OCI-LY1 (cell line): ENCODE data around the gene ADAR.
"Not testable (repeated sequence)": the region's sequence is repeated elsewhere in the genome, so short reads cannot be mapped to it uniquely, and the experiment has no call there.

Experiments used
- H2AFZ ChIP-seq: fragments of 200-600 bp; sonication (generic), shearing (Covaris generic); 2 replicates; pipeline ENCODE4 v1.6.0; 2014; ENCODE audit warnings: antibody characterized with exemption, mild to moderate bottlenecking, low read length
- H3F3A ChIP-seq: fragments of 200-600 bp; sonication (generic), shearing (Covaris generic); 2 replicates; pipeline ENCODE4 v1.6.0; 2014; ENCODE audit warnings: mild to moderate bottlenecking, antibody characterized with exemption, low read length, moderate library complexity; ENCODE audit not compliant: insufficient read depth
- H3K27ac ChIP-seq: fragments of 200-600 bp; sonication (generic); 2 replicates; pipeline ENCODE4 v1.5.1; 2014; ENCODE audit warnings: low read length, mixed run types, mild to moderate bottlenecking, low read depth; ENCODE audit not compliant: poor library complexity, severe bottlenecking
- H3K27me3 ChIP-seq: fragments of 200-600 bp; sonication (generic); 2 replicates; pipeline ENCODE4 v1.6.0; 2014; ENCODE audit warnings: antibody characterized with exemption, mild to moderate bottlenecking, low read length, moderate library complexity; ENCODE audit not compliant: insufficient read depth
- H3K36me3 ChIP-seq: fragments of 200-600 bp; sonication (generic); 2 replicates; pipeline ENCODE4 v1.6.1; 2014; ENCODE audit warnings: mild to moderate bottlenecking, antibody characterized with exemption, low read length, moderate library complexity, mixed read lengths; ENCODE audit not compliant: insufficient read depth
- H3K4me1 ChIP-seq: fragments of 200-600 bp; sonication (generic); 2 replicates; pipeline ENCODE4 v1.5.1; 2014; ENCODE audit warnings: mild to moderate bottlenecking, low read length, moderate library complexity; ENCODE audit not compliant: insufficient read depth, severe bottlenecking
- H3K4me2 ChIP-seq: fragments of 200-600 bp; sonication (generic), shearing (Covaris generic); 2 replicates; pipeline ENCODE4 v1.6.1; 2014; ENCODE audit warnings: low read length
- H3K4me3 ChIP-seq: fragments of 200-600 bp; sonication (generic); 2 replicates; pipeline ENCODE4 v1.5.1; 2014; ENCODE audit warnings: low read length, low read depth, mild to moderate bottlenecking, mixed read lengths; ENCODE audit not compliant: poor library complexity, severe bottlenecking
- H3K79me2 ChIP-seq: fragments of 200-600 bp; shearing (Covaris generic); 2 replicates; pipeline ENCODE4 v1.6.1; 2016; ENCODE audit warnings: mixed run types, low read length, mixed read lengths; ENCODE audit not compliant: insufficient read depth
- H3K9ac ChIP-seq: fragments of 200-600 bp; sonication (generic), shearing (Covaris generic); 2 replicates; pipeline ENCODE4 v1.6.1; 2014; ENCODE audit warnings: mild to moderate bottlenecking, low read length, mixed read lengths
- H3K9me2 ChIP-seq: fragments of 200-600 bp; sonication (generic), shearing (Covaris generic); 2 replicates; pipeline ENCODE4 v1.6.1; 2014; ENCODE audit warnings: low read depth, mild to moderate bottlenecking, low read length, mixed read lengths
- H3K9me3 ChIP-seq: fragments of 200-600 bp; shearing (Covaris generic); 2 replicates; pipeline ENCODE4 v1.6.1; 2014; ENCODE audit warnings: low read length, mixed read lengths
- H4K20me1 ChIP-seq: fragments of 200-600 bp; sonication (generic), shearing (Covaris generic); 2 replicates; pipeline ENCODE4 v1.6.0; 2016; ENCODE audit warnings: mild to moderate bottlenecking, low read length; ENCODE audit not compliant: insufficient read depth
- EZH2 ChIP-seq: fragments of 200-600 bp; sonication (generic), shearing (Covaris generic); IDR thresholded peaks from 2 replicates; pipeline ENCODE4 v1.8.0; 2017; ENCODE audit warnings: borderline replicate concordance, mixed run types, mild to moderate bottlenecking, antibody characterized with exemption, low read length, moderate library complexity, mixed read lengths
- TF ChIP-seq, protein P1 (sequence below): fragments of 200-600 bp; sonication (generic), shearing (Covaris generic); IDR thresholded peaks from 2 replicates; pipeline ENCODE4 v1.5.1; 2017; ENCODE audit warnings: mild to moderate bottlenecking, antibody characterized with exemption, low read length, moderate library complexity, mixed read lengths

ADAR gene

DNA sequence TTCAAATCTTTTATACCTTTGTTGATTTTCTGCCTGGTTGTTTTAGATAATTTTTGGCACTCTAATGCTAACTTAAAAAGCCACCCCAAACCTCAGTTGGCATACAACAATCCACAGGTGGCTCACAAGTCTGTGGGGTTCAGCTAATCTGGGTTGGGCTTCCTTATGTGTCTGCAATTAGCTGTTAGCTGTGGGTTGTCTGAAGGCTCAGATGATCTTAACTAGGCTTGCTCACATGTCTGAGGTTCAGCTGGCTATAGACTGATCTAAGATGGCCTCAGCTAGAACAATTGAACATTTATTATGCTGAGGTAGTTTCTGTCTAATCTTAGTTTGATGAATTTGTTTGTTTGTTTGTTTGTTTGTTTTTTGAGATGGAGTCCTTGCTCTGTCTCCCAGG lies 44.9 kb upstream of the ADAR start:
- Histone ChIP-seq H3K79me2 (no peaks in the 10 kb centered on the region), H3K4me2 (no peak overlapping the region), H3K27ac (no peak overlapping the region), H3K9me2 (no peaks in the 10 kb centered on the region), H3K4me1 (no peaks in the 10 kb centered on the region), H3F3A (no peaks in the 10 kb centered on the region), H4K20me1 (no peaks in the 10 kb centered on the region), H2AFZ (no peak overlapping the region), H3K9me3 (no peaks in the 10 kb centered on the region), H3K27me3 (no peaks in the 10 kb centered on the region), H3K4me3 (no peak overlapping the region), H3K9ac (no peak overlapping the region), H3K36me3 (no peaks in the 10 kb centered on the region)
- TF ChIP-seq, protein P1, sequence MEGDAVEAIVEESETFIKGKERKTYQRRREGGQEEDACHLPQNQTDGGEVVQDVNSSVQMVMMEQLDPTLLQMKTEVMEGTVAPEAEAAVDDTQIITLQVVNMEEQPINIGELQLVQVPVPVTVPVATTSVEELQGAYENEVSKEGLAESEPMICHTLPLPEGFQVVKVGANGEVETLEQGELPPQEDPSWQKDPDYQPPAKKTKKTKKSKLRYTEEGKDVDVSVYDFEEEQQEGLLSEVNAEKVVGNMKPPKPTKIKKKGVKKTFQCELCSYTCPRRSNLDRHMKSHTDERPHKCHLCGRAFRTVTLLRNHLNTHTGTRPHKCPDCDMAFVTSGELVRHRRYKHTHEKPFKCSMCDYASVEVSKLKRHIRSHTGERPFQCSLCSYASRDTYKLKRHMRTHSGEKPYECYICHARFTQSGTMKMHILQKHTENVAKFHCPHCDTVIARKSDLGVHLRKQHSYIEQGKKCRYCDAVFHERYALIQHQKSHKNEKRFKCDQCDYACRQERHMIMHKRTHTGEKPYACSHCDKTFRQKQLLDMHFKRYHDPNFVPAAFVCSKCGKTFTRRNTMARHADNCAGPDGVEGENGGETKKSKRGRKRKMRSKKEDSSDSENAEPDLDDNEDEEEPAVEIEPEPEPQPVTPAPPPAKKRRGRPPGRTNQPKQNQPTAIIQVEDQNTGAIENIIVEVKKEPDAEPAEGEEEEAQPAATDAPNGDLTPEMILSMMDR, result no peak
- no peak for TF ChIP-seq EZH2

DNA sequence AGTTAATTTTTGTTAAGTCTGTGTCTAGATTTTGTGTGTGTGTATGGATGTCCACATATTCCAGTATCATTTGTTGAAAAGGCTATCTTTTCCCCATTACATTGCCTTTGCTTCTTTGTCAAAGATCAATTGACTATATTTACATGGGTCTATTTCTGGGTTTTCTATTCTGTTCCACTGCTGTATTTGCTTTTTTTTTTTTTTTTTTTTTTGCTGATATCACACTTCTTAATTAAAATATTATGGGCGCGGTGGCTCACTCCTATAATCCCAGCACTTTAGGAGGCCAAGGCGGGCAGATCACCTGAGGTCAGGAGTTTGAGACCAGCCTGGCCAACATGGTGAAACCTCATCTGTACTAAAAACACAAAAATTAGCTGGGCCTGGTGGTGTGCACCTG lies 36.7 kb upstream of the ADAR start:
- H3K27me3 ChIP-seq, H2AFZ ChIP-seq, H3K36me3 ChIP-seq, H3K4me3 ChIP-seq, H3K4me2 ChIP-seq, H3F3A ChIP-seq, H3K27ac ChIP-seq, H3K9me2 ChIP-seq, H3K4me1 ChIP-seq, H3K79me2 ChIP-seq, H3K9ac ChIP-seq, H3K9me3 ChIP-seq, H4K20me1 ChIP-seq: not testable (repeated sequence)

DNA sequence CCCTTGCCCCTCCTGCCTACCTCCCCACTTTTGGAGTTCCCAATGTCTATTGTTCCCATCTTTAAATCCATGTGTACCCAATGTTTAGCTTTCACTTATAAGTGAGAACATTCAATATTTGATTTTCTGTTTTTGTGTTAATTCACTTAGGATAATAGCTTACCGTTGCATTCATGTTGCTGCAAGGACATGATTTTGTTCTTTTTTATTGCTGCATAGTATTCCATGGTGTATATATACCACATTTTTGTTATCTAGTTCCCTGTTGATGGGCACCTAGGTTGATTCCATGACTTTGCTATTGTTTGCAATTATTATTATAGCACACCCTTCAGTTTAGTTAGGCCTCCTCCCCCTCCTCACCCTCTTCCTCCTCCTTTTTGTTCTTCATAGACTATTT lies 33.5 kb upstream of the ADAR start:
- Histone ChIP-seq H2AFZ (no peak overlapping the region), H3K4me3 (no peak overlapping the region), H3K9ac (no peak overlapping the region), H3K4me2 (no peak overlapping the region), H3K9me2 (no peaks in the 10 kb centered on the region), H3K36me3 (no peaks in the 10 kb centered on the region; the same call in 1 of the 2 replicates), H3K27ac (no peak overlapping the region), H3F3A (no peaks in the 10 kb centered on the region), H3K27me3 (no peaks in the 10 kb centered on the region; the same call in 1 of the 2 replicates), H3K79me2 (no peaks in the 10 kb centered on the region), H3K4me1 (no peaks in the 10 kb centered on the region), H4K20me1 (no peaks in the 10 kb centered on the region), H3K9me3 (peaks cover 15% of the 10 kb centered on the region)
- TF ChIP-seq, protein P1, result no peak
- no peak for TF ChIP-seq EZH2

DNA sequence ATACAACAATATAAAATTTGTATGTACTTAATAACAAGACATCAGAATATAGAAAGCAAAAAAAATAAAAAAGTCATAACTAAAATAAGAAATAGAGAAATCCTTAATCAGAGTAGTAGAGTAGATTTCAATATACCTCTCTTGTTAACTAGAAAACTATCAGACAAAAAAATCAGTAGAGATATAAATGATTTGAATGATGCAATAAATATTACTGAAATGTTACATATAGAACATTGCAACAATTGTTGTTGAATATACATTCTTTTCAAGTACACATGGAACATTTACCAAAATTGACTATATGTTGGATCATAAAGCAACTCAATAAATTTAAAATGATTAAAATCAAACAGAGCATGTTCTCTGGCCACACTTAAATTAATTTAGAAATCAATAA lies 31.9 kb upstream of the ADAR start:
- Histone ChIP-seq H3K9me2 (no peaks in the 10 kb centered on the region), H3K9me3 (peaks cover 15% of the 10 kb centered on the region), H3K27me3 (no peaks in the 10 kb centered on the region; the same call in 1 of the 2 replicates), H3K4me3 (no peak overlapping the region), H3K79me2 (no peaks in the 10 kb centered on the region), H3K36me3 (no peaks in the 10 kb centered on the region; the same call in 1 of the 2 replicates), H3F3A (no peaks in the 10 kb centered on the region), H3K9ac (no peak overlapping the region), H3K4me1 (no peaks in the 10 kb centered on the region), H2AFZ (no peak overlapping the region), H4K20me1 (no peaks in the 10 kb centered on the region), H3K27ac (no peak overlapping the region), H3K4me2 (no peak overlapping the region)
- TF ChIP-seq, protein P1, result no peak
- no peak for TF ChIP-seq EZH2
